COLO829 (cell line): Measurements from ENCODE around the gene TRAK1.

ENCODE experiments used
- DNase-seq: peaks from one replicate; pipeline ENCODE4 v3.0.0; 2012; ENCODE audit warnings: low spot score

Gene TRAK1

DNA sequence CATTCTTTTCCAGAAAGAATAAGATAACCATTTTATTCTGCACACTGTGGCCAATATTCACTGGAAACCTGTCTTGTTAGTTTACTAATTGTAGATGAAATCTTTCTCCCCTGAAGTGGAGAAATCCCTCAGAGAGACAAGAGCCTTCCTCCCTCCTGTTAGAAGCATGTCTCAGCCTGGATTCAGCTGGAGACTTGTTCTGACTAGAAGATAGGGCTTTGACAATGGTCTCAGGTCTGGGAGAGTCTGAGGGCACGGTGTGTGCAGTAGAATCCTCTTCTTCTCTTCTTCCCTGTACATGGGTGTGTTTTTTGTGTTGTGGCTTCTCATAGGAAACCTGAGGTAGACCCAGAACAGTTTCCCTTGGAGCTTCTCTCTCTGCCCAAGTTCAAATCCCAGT lies 154.9 kb downstream of the TRAK1 start:
- DNase-seq, result no peak

DNA sequence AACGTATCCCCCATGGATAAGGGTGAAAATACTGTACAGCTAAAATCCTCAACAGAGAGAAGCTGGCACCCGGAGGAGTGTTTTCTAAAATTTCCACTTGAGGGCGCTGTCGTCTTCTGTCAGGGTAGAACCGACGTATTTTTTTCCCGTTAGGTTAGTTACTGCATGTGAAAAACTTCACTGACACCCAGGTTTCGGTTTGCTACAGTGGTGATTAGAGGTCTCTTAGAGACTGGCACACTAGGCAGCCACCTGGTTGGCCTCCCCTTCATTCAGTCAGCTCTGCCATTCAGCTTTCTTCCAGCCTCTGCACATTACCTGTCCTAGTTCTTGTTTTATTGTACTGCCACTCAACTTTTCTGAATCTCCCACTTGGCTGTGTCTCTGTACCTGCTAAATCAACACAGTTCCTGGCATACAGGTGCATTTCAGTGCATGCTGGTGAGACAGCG lies 156.4 kb downstream of the TRAK1 start:
- no peak for DNase-seq

DNA sequence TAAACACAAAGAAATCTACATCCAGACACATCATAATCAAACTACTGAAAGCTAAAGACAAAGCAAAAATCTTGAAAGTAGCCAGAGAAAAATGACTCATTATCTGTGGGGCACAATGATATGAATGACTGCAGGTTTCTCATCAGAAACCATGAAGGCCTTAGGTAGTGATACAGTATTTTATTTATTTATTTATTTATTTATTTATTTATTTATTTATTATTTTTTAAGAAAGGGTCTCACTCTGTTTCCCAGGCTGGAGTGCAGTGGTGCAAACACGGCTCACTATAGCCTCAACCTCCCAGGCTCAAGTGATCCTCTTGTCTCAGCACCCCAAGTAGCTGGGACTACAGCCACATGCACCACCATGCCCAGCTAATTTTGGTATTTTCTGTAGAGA lies 159.6 kb downstream of the TRAK1 start:
- DNase-seq, result no peak

DNA sequence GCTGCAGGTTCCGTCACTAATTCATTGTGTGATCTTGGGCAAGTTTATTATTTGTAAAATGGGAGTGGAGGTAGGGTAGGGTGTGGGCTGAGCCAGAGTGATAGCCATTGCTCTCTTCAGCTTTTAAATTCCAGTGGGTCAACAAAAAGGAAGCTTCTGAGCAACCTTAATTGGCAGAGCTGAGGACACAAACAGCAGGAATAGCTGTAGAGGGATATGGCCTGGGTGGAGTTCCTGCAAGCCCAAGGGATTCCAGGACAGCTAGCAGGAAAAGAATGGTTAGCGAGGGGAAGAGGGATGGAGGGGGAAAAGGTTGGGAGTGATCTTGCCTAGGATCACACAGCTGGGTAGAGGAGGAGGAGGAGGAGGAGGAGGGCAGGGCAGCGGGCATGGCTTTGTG lies 163.4 kb downstream of the TRAK1 start:
- no peak for DNase-seq

DNA sequence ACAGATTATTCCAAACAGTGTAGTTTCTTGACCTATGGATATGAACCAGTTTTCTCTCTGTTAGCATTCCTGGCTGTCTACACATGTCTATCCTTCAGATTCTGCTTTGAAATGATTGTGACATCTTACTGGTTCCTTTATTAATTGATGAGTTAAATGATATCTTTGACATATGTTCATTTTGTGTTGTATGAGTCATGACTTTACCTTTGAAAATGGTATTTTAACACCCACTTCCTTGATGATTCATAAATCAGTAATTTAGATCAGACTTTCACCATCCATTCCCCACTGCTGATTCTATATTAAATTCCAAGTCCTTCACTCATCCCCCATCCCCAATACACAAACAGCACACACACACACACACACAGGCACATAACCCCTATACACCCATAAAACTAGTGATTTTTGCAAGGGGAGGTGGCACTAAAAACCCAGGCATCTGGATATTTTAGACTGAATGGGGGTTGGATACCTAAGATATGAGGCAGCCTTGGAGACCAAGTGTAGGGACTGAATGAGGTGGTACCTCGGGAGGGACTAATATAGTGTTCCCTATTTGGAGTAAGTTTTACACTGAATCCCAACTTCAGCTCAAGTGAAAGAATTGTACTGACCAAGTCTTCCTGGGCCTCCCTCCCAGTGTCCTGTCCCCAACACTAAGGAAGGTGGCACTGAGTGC lies 165.1 kb downstream of the TRAK1 start:
- peak; percentile 79 for DNase-seq

DNA sequence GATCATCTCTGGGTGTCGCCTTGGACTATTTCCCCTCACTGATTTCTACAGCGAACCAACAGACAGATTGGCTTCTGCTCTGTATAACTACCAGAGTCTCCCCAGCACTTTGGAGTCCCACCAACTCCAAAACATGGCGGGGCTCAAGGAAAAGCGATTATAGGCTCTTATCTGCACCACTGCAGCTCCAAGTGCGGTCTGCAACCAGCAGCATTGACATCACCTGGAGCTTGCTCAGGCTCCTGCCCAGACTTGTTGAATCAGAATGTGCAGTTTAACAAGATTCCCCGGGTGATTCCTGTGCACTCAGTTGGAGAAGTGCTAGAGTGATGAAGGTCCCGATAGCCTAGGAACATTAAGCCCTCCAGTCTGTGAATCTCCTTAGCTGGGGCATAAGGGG lies 165.8 kb downstream of the TRAK1 start:
- DNase-seq, result no peak

DNA sequence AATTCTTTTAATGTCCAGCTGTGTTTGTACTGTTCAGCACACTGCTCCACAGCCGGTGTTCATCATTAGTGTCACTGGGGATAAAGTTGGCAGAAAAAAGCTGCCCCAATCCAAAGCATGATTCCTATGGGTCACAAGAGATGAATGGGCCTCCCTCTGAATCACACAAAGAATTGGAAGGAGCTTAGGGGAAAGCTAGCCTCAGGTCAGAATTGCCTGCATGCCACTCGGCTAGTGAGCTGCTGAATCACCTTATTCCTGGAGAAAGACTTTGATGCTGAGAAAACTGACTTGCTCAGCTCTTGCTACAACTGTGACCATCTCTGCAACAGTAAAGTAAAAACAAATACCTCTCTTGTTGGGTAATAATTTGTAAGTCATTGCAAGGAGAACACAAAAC lies 171.4 kb downstream of the TRAK1 start:
- DNase-seq, result no peak

DNA sequence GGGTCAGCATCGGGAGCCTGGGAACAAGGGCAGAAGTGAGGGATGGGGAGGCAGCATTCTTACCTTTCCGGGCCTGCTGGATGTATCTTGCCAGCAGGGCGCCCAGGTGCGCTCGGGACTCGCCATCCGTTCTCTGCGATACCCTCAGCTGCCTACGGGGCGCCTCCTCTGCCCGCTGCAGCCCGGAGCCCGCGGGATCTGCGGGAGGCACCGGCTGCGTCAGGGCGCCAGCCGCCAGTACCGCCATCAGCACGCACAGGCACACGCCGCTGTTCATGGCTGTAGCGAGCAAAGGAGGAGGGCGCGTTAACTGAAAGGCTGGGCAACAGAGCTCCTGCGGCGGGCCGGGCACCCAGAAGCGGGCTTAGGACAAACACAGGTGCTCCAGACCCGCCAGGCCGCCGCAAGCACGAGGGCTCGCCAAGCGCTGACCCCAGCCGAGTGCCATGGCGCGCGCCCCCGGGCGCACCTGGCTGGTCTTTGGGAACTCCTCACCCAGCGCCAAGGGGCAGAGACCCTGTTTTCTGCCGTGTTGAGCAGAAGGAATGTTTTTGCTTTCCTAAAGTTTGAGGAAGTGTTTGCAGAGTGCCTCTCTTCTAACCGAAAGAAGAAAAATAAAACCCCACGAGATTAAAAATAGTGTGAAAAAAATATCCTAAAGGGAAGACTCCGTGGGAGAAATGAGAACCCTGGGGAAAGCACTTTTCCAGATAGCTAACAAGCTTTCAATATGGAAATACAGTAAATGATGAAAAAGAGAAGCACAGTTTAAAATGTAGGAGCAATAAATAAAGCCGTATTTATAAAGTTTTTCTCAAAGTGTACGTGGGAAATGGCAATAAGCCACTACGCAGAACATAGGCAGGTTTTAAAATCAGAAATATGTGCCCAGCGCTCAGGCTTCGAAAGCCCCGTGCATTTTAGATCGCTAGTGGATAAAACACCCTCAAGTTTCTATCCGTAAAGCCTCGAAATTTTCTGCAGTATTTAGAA lies 172.5 kb downstream of the TRAK1 start:
- DNase-seq, result no peak

DNA sequence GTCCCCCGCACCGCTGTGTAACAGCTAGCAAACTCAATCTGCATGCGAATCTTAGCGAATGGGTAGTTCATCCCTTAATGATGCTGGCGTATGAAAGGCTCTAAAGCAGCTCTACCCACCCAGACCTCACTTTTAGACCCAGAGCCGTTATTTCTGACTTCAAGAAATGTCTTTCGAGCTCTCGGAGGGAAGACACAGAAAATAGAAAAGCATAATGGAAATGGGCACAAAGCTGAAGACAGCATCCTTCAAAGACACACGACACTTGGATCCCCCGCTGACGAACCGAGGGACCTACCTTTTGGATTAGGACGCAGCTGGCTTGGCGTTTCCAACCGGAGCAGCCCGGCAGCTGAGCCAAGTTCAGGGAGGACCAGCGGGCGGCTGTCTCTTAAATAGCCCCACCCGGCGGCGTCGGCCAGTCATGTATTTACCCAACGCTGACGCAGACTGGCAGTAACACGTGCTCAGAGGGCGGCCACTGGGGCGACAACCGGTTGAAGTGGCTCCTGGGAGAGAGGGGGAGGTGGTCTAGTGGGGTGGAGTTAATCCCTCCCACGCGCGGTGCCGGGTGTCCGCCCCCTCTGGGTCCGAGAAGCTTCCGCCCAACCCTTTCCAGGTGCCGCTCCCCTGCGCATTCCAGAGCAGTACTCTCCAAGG lies 173.4 kb downstream of the TRAK1 start:
- DNase-seq, result no peak

DNA sequence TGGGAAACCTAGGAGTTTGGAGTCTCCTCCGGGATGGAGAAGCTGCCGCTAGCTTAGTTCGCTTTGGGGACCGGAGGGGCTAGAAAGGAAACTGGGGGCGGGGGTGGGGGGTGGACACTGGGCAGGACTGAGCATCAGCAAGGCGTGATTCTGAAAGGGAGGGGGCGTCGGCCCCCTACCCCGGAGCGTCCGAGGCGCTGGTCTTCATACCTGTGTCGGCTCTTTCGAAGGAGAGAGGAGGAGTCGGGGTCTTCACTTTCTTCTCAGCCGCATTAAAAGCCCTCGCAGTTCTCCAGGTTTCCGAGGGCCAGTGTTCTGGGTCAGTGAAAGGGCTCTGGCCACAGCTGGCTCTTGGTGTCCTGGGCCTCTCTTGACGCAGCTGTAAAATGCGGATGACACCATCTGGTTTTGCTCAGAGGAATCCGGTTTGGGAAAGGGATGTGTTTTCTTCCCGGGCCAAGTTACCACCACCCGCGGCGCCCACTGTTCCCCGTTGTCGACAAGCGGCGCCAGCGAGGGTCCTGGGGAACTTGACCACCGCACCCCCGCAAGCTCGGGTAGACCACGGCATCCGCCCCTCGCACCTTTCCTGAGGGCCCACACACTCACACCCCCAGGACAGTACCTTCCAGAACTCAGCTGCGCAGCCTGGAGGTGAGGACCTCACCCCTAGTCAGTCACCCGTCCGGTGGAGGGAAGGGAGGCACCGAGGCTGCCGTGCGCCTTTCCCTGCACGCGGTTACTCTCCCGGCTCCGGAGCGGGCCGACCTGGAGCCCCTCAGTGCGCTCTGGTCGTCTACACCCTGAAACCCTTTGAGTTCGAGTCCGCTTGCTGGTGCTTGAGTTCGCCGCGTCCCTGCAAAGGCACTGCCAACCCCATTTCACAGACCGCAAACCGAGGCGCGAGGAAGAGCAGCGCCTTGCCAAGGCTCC lies 174.2 kb downstream of the TRAK1 start:
- DNase-seq, result no peak

DNA sequence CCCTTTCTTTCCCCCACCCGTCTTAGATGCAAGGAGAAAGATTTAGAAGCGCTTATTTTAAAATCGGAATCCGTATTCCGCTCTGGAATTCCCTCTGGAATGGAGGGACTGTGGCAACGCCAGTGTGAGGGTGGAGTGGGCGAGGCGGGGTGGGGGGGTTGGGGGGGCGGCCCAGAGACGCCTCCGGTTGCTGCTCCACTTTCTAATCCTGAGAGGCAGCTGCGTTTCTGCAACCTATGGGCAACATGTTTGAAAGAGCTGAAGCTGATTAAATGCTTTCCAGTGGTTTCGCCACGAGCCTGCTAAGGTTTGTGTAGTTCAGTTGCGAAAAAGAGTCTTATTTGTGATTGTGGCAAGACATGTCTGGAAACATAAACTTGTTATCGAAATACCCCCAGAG lies 174.9 kb downstream of the TRAK1 start, which contains the start of gene CCK:
TSS of gene CCK (minus strand) at position 101 of the 400 bp plus-strand sequence. CDS start 2,555 bp downstream, outside the sequence.
- no peak for DNase-seq

DNA sequence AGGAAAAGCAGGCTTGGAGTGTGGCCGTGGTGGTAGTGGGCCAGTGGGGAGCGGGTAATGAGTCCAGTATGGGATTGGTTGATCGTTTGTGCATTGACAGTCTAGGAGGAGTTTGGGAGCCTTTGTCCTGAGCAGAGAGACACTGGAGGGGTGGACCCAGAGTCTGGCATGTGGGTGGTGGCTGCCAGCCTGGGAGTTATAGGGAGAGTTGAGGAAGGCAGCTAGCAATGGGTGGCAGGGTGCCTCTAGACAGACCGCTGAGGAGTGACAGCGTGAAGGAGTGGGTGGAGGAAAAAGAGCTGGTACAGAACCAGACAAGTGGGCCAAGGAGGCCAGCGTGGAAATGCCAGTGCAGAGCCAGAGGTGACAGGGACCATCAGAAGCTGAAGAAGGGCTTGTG lies 176.7 kb downstream of the TRAK1 start:
- no peak for DNase-seq

DNA sequence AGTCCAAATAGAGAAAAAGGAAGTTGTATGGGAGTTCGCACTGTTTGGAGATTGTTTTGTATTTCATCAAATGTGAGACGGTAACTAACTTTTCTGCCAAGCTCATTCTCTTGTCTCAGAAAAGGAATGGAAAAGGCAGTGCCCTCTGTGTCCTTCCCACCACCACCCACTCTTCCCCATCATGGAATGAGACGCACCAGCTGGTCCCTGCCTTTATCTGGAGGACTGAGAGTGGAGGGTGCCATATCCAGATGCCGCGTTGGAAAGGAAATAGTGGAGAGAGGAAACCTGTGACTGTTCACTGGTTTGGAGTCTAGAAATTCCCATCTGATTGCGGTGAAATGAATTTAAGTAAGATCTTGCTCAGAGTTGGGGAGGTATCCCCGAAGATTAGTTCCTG lies 178.5 kb downstream of the TRAK1 start:
- no peak for DNase-seq

DNA sequence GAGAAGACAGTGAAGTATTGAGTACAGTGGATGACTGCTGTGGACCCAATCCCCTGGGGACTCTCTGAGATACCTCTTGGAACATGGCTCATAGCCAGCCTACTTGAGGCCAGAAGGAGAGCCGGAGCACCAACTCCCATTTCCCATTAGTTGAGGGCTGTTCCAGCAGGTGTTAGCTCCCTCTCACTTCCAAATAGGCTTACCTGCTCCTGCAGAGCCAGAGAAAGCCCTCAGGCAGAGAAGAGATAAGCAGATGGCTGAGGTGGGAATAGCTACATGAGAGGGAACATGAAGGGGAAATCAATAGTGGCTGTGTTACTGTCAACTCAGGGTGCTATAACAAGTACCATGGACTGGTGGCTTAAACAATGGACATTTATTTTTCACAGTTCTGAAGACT lies 179.4 kb downstream of the TRAK1 start:
- no peak for DNase-seq

DNA sequence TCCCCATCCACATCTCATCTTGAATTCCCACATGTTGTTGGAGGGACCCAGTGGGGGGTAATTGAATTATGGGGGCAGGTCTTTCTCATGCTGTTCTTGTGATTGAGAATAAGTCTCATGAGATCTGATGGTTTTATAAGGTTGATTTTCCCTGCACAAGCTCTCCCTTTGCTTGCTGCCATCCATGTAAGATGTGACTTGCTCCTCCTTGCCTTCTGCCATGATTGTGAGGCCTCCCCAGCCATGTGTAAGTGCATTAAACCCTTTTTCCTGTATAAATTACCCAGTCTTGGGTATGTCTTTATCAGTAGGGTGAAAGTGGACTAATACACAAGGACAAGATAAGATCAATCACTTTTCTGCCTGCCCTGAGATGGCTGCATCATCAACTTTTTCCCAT lies 180.6 kb downstream of the TRAK1 start:
- no peak for DNase-seq

DNA sequence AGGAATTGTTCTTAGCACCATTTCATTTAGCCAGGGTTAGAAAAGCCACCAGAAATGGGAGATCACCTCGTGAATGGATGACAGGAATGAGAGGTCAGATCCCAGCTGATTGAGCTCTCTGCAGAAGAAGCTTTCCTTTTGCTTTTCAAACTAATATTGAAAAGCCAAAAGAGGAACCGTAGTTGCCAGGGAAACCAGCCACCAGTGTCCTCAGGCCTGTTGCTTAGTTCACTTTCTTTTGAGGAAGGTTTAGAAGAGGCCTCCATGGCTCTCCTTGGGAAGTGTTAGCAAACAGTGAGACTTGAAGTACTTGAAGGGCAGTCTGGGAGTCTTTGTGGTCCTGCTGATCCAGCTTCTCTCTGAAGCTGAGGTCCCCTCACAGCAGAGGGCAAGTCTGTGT lies 182.2 kb downstream of the TRAK1 start:
- no peak for DNase-seq

DNA sequence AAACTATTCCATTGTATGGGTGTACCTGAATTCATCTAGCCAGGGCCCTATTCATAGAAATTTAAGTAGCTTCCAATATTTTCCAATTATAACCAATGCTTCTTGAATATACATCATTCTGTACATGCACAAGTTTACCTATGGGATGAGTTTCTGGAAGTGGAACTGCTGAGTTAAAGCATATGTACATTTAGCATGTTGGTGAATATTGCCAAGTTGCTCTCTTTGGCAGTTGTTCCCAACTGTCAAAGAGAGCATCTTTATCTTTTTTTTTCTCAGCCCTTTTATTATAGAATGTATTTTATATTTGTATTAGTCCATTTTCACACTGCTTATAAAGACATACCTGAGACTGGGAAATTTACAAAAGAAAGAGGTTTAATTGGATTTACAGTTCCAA lies 183.1 kb downstream of the TRAK1 start:
- no peak for DNase-seq

DNA sequence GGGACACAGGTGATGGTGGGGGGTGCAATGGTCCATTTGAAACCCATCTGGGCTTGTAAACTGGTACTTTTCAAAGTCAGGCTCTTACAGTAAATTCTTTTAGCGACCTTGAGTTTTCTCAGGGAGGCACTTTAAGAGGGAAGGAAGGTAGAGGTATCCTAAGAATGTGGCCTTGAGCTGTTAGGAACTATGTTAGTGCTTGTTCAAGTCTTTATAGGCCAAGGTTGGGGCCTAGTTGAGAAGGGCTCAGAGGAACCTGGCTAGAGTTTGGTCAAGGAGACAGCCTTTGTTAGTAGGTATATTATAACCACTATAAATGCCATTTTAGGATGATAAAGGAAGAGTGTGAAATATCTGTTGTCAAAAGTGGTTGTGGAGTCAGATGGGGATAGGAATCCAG lies 184.1 kb downstream of the TRAK1 start:
- DNase-seq, result no peak
